K562 (cell line): ENCODE data around the gene EVI5. TPM values are rescaled to one million over a fixed set of nuclear protein-coding genes. Genes with fewer than 3 reads are reported as not detected.

ENCODE experiments used
- ATAC-seq: fragments of 200-7000 bp; cut with Tn5 transposase; 3 replicates; pipeline ENCODE4 v1.9.1; 2020; ENCODE audit warnings: moderate library complexity
- BruUV-seq: library from RNA; stranded (reverse); fragments of 400-500 nt; replicated peaks from 2 replicates; lab custom pipeline; 2021; lab: Mats Ljungman, UMichigan
- CTCF ChIA-PET: fragments of 300-600 bp; formaldehyde crosslinking; extraction: SDS; loops from one replicate; lab custom pipeline; 2021; ENCODE audit warnings: low intra/inter-chr PET ratio; lab: Yijun Ruan, JAX
- POLR2A ChIA-PET: fragments of 300-600, 350-650 bp; sonication (Branson Sonifier 250); formaldehyde crosslinking; extraction: SDS; loops from one replicate; lab custom pipeline; 2021; ENCODE audit warnings: antibody characterized with exemption, inconsistent platforms; lab: Yijun Ruan, JAX
- DNase-seq, 4 experiments: peaks; one replicate each; pipeline versions ENCODE4 v3.0.0 to v3.0.0-alpha.2; 2011 to 2018; ENCODE audit warnings: low spot score in 3 of 4, mixed read lengths in 3 of 4; ENCODE audit errors: extremely low read depth in 1 of 4
- FAIRE-seq: peaks from 2 replicates; lab custom pipeline; 2011; peaks lifted over from hg19 to GRCh38; lab: Jason Lieb, UNC
- H2AFZ ChIP-seq: 2 replicates; pipeline ENCODE4 v1.6.0; 2011; ENCODE audit warnings: low read depth, low read length, control low read depth, inconsistent platforms
- H3K27ac ChIP-seq: fragments of 200-600 bp; 3 replicates; pipeline ENCODE4 v1.8.0; 2011; ENCODE audit warnings: low read depth, mild to moderate bottlenecking, control low read depth, inconsistent platforms, low read length, moderate library complexity, mixed read lengths; ENCODE audit errors: extremely low read depth
- H3K27me3 ChIP-seq, 2 experiments: fragments of 300-600 bp in 1 of 2; 2 replicates in 1 of 2; 3 replicates in 1 of 2; pipeline versions ENCODE4 v1.6.0 to v1.8.0; 2011; ENCODE audit warnings: inconsistent platforms in 2 of 2, low read length in 2 of 2, mild to moderate bottlenecking in 1 of 2, mixed read lengths in 1 of 2, moderate library complexity in 1 of 2; ENCODE audit not compliant: control insufficient read depth in 2 of 2, insufficient read depth in 2 of 2
- H3K36me3 ChIP-seq: fragments of 300-600 bp; 3 replicates; pipeline ENCODE4 v1.8.0; 2011; ENCODE audit warnings: mild to moderate bottlenecking, low read length, inconsistent platforms; ENCODE audit not compliant: control insufficient read depth, insufficient read depth
- H3K4me1 ChIP-seq, 2 experiments: fragments of 200-600 bp in 1 of 2; replicated peaks in 1 of 2; 2 replicates in 1 of 2; 3 replicates in 1 of 2; pipeline versions ENCODE4 v1.5.1 to v1.8.0; 2011; ENCODE audit warnings: inconsistent platforms in 2 of 2, low read length in 2 of 2, mild to moderate bottlenecking in 1 of 2, mixed read lengths in 1 of 2, moderate library complexity in 1 of 2; ENCODE audit not compliant: control insufficient read depth in 2 of 2, insufficient read depth in 2 of 2
- H3K4me2 ChIP-seq: 2 replicates; pipeline ENCODE4 v1.6.1; 2011; ENCODE audit warnings: low read length, control low read depth, inconsistent platforms, mixed read lengths; ENCODE audit not compliant: insufficient read depth
- H3K4me3 ChIP-seq: fragments of 200-600 bp; sonication (generic), shearing (Covaris generic); 2 replicates; pipeline ENCODE4 v1.5.1; 2016; ENCODE audit warnings: control low read depth, inconsistent platforms
- H3K79me2 ChIP-seq: fragments of 200-600 bp; 3 replicates; pipeline ENCODE4 v1.8.0; 2011; ENCODE audit warnings: low read length, inconsistent platforms; ENCODE audit not compliant: control insufficient read depth, insufficient read depth
- H3K9ac ChIP-seq, 2 experiments: 2 replicates each; pipeline versions ENCODE4 v1.6.0 to v1.6.1; 2011; ENCODE audit warnings: low read depth in 2 of 2, low read length in 2 of 2, control low read depth in 1 of 2, inconsistent platforms in 1 of 2, mild to moderate bottlenecking in 1 of 2, mixed read lengths in 1 of 2; ENCODE audit not compliant: insufficient read depth in 1 of 2
- H3K9me1 ChIP-seq: one replicate; pipeline ENCODE4 v1.6.0; 2011; ENCODE audit warnings: inconsistent platforms, mild to moderate bottlenecking, low read length, moderate library complexity; ENCODE audit not compliant: control insufficient read depth, insufficient read depth
- H3K9me3 ChIP-seq: replicated peaks from 2 replicates; pipeline ENCODE4 v1.5.1; 2011; ENCODE audit warnings: low read depth, low read length, inconsistent platforms; ENCODE audit not compliant: control insufficient read depth, insufficient read depth
- H4K20me1 ChIP-seq: replicated peaks from 2 replicates; pipeline ENCODE4 v1.6.1; 2011; ENCODE audit warnings: low read length, inconsistent platforms, mixed read lengths; ENCODE audit not compliant: control insufficient read depth, insufficient read depth
- ASH1L ChIP-seq: fragments of 450-650 bp; IDR thresholded peaks from 2 replicates; pipeline ENCODE4 v1.6.1; 2018; ENCODE audit warnings: borderline replicate concordance, mild to moderate bottlenecking, low read depth; ENCODE audit not compliant: partially characterized antibody
- CBX3 ChIP-seq, 2 experiments: IDR thresholded peaks; 1 replicate in 1 of 2; 2 replicates in 1 of 2; pipeline ENCODE4 v1.6.1; 2012; ENCODE audit warnings: inconsistent platforms in 2 of 2, low read length in 2 of 2, borderline replicate concordance in 1 of 2, control low read depth in 1 of 2
- CREB5 ChIP-seq: fragments of 250-450 bp; sonication (Bioruptor Pico); IDR thresholded peaks from 2 replicates; pipeline ENCODE4 v1.5.0; 2020; ENCODE audit warnings: mild to moderate bottlenecking
- DDX20 ChIP-seq: fragments of 450-650 bp; IDR thresholded peaks from 2 replicates; pipeline ENCODE4 v1.6.1; 2016; ENCODE audit warnings: missing genetic modification characterization, low read depth, mild to moderate bottlenecking, missing compliant biosample characterization, moderate library complexity
- DNMT1 ChIP-seq: fragments of 450-650 bp; IDR thresholded peaks from 2 replicates; pipeline ENCODE4 v1.6.1; 2016; ENCODE audit warnings: antibody characterized with exemption, mild to moderate bottlenecking
- HMG20B ChIP-seq: fragments of 250-450 bp; sonication (Bioruptor Pico); IDR thresholded peaks from 2 replicates; pipeline ENCODE4 v1.5.0; 2021; ENCODE audit warnings: mild to moderate bottlenecking
- ID3 ChIP-seq, 2 experiments: fragments of 250-450 bp in 1 of 2; fragments of 450-650 bp in 1 of 2; sonication (Bioruptor Pico) in 1 of 2; IDR thresholded peaks; 2 replicates each; pipeline versions ENCODE4 v1.6.1 to v1.8.0; 2016 to 2021; ENCODE audit warnings: mild to moderate bottlenecking in 2 of 2, moderate library complexity in 2 of 2, missing compliant biosample characterization in 1 of 2, missing genetic modification characterization in 1 of 2
- POLR2G ChIP-seq: fragments of 200-400 bp; formaldehyde crosslinking; IDR thresholded peaks from 2 replicates; pipeline ENCODE4 v1.6.1; 2017; ENCODE audit warnings: low read depth, mild to moderate bottlenecking, antibody characterized with exemption, low read length, moderate library complexity
- SETDB1 ChIP-seq: IDR thresholded peaks from one replicate; pipeline ENCODE4 v1.6.1; 2012; ENCODE audit warnings: low read length, control low read depth, inconsistent platforms
- SMARCB1 ChIP-seq: IDR thresholded peaks from 2 replicates; pipeline ENCODE4 v1.6.1; 2011; ENCODE audit warnings: improper control_type of control experiment, low read depth; ENCODE audit not compliant: insufficient read length
- SRSF3 ChIP-seq: fragments of 200-400 bp; formaldehyde crosslinking; IDR thresholded peaks from 2 replicates; pipeline ENCODE4 v1.6.1; 2016; ENCODE audit warnings: mild to moderate bottlenecking, low read length, moderate library complexity; ENCODE audit not compliant: insufficient read depth
- THAP7 ChIP-seq: fragments of 250-450 bp; sonication (Bioruptor Pico); IDR thresholded peaks from 2 replicates; pipeline ENCODE4 v1.5.0; 2021
- ZKSCAN8 ChIP-seq: fragments of 200-800 bp; sonication (Bioruptor generic); IDR thresholded peaks from 2 replicates; pipeline ENCODE4 v1.6.1; 2016; ENCODE audit warnings: missing genetic modification characterization, missing compliant biosample characterization
- ZNF165 ChIP-seq: fragments of 250-450 bp; sonication (Bioruptor Pico); IDR thresholded peaks from 2 replicates; pipeline ENCODE4 v1.4.0; 2020; ENCODE audit warnings: borderline replicate concordance
- ZNF592 ChIP-seq: fragments of 450-650 bp; IDR thresholded peaks from 2 replicates; pipeline ENCODE4 v1.6.1; 2017; ENCODE audit warnings: antibody characterized with exemption, mild to moderate bottlenecking
- ZNF780A ChIP-seq: fragments of 250-450 bp; sonication (Bioruptor Pico); IDR thresholded peaks from 2 replicates; pipeline ENCODE4 v1.5.0; 2021; ENCODE audit warnings: mild to moderate bottlenecking
- WGBS: fragments of 100-300 bp; shearing (Covaris generic); methylation state at CpG from one replicate; pipeline ENCODE4 v1.1.6; 2016; ENCODE audit warnings: low coverage, mixed read lengths; ENCODE audit not compliant: insufficient coverage; ENCODE audit errors: missing lambda C conversion rate; 5-methylcytosine and 5-hydroxymethylcytosine counted together
- in situ Hi-C: fragments of 300-500 bp; cut with MboI; formaldehyde crosslinking; loops from 4 replicates; pipeline ENCODE4 v1.15.0; 2018; ENCODE audit warnings: inconsistent platforms, mixed read lengths
- intact Hi-C: fragments of 100-400 bp; cut with micrococcal nuclease; formaldehyde crosslinking; loops from 2 replicates; pipeline ENCODE4 v1.14.2; 2022
- polyA plus RNA-seq, 8 experiments: library from polyadenylated mRNA; depleted of rRNA in 4 of 8; stranded (reverse) in 5 of 8; unstranded in 3 of 8; fragments of >200 nt; fragmentation: Nextera tagmentation in 2 of 8; fragmentation: Illumina TruSeq in 1 of 8; extraction: Ambion mirVana in 2 of 8; extraction: Trizol in 1 of 8; gene quantifications; 2 replicates each; pipeline versions ENCODE4 v1.2.1 to v1.2.3, GENCODE V29; 2011 to 2014; ENCODE audit warnings: inconsistent platforms in 1 of 8, missing spikeins in 1 of 8
- total RNA-seq, 7 experiments: library from RNA; depleted of rRNA in 6 of 7; stranded (reverse); fragments of >200 nt in 6 of 7; fragmentation: Illumina TruSeq in 2 of 7; extraction: Trizol in 2 of 7; gene quantifications; 2 replicates each; pipeline versions ENCODE4 v1.2.1 to v1.2.3, GENCODE V29; 2011 to 2021; ENCODE audit warnings: low replicate concordance in 1 of 7

Gene EVI5
- total and polyA plus RNA-seq, 9 of the 15 experiments (the other 6 are each of a cell fraction or from before 2014, with no cell fraction given): 1.7 to 50.1 (median 13.7) TPM

GRCh38 chr1:92464588-92465255, 320.2 kb downstream of the EVI5 start:
- H3K9me3 ChIP-seq: no peaks in the 10 kb centered on the region
- FAIRE-seq: no peak
- H3K36me3 ChIP-seq: no peaks in the 10 kb centered on the region
- BruUV-seq: no TSS peak
- no peak for DNase-seq
- H3K4me3 ChIP-seq: no peak overlapping the region
- no peak overlapping the region for H3K27ac ChIP-seq
- H4K20me1 ChIP-seq: no peaks in the 10 kb centered on the region
- no peaks in the 10 kb centered on the region for H3K79me2 ChIP-seq
- no peak overlapping the region for H3K9ac ChIP-seq
- WGBS: 73% methylated on average over 4 of the region's 4 CpGs
- no peak for ATAC-seq
- H3K9me1 ChIP-seq: no peaks in the 10 kb centered on the region
- no peaks in the 10 kb centered on the region for H3K27me3 ChIP-seq
- POLR2A ChIA-PET: no interaction called here
- H2AFZ ChIP-seq: no peak overlapping the region
- no peak overlapping the region for H3K4me2 ChIP-seq
- H3K4me1 ChIP-seq: peaks cover 0 to 20% of the 10 kb centered on the region in 2 experiments; a peak in 3 of 5 replicates
- CTCF ChIA-PET: no interaction called here
- intact Hi-C loops (no loop called here), in situ Hi-C loops (no loop called here)
- TF ChIP-seq ZNF165 (CRISPR knock-in tag): no peak
- no peak for TF ChIP-seq SMARCB1
- TF ChIP-seq ZKSCAN8 (CRISPR knock-in tag): no peak
- no peak for TF ChIP-seq POLR2G
- no peak for TF ChIP-seq ZNF592
- TF ChIP-seq HMG20B (CRISPR knock-in tag): no peak
- no peak for TF ChIP-seq ZNF780A
- no peak for TF ChIP-seq DDX20 (tag)
- no peak for TF ChIP-seq CREB5 (CRISPR knock-in tag)
- no peak for TF ChIP-seq THAP7
- TF ChIP-seq ID3 (CRISPR knock-in tag; IDR thresholded peaks at IDR 0.05): no peak
- no peak for TF ChIP-seq ID3 (tag; IDR thresholded peaks at IDR 0.05)
- TF ChIP-seq DNMT1: no peak
- TF ChIP-seq SRSF3: no peak
- no peak for TF ChIP-seq CBX3 (IDR thresholded peaks at IDR 0.05; ENCODE audit: borderline replicate concordance in 1 of 2, low read length in 2 of 2)
- no peak for TF ChIP-seq SETDB1
- no peak for TF ChIP-seq ASH1L
